Measurements from ENCODE around the gene KCNQ1.

KCNQ1 gene

DNA sequence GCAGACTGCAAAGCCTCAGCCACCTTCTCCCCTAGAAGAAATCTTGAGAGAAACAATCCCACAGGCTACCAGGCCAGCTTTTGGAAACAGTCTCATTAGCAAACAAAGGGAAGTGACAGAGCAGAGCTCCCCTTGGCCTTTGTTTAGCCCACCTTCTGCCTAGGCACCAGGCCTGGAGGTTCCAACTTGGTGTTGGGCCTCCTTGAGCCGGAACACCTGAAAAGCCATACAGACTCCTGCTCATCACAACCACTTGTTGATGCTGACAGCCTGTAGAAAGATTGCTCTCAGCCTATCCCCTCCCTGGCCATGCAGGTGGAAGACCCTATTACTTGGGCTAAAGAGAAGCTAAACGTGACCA, 228.4 kb downstream of the KCNQ1 start:
- DNase-seq = no peak

DNA sequence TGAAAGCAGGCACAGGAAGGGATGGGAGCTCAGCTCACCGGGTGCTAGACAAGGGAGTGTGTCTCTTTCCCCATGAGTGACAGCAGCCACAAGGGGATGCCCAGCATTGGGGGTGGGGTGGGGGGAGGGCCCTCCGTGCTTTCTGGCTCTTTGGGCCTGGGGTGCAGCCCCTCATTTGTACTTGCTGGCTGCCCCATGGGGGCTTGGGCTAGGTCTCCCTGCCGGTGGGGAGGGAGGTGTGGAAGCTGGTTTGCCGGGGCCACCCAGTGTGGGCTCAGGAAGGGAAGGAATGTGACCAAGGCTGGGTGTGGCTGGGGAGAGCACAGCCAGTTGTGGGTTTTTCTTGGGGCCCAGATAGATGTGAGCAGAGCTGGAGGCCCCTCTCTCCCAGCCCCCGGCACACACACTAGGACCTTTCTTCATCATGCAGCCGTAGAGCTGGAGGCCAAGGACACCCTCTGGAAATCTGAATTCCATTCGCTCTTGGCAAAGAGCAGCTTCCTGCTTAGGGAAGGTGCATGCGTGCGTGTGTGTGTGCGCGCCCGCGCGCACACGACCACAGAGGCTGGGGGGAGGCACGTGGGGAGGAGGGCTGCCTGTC, 229.2 kb downstream of the KCNQ1 start:
- no peak for DNase-seq

DNA sequence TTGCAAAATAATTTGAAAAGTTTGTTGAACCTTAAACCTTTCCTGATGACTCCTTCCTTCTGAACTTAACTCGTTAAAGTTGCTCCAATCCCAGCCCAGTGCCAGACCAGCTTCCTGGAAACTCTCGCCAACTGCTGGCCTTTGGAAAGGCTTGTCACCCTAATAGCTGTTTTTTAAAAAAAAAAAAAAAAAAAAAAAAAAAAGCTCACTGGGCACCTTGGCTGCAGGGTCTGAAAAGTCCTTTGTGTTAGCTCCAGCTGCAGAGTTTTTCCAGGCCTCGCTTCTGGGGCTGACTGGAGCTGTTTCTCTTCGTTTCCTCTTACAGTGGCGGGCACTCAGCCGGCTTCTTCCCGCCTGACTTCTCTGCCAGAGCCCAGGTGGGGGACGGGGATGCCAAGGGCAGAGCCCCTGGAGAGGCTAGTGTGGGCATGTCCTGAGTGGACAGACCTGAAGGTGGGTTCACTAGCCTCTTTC, 229.9 kb downstream of the KCNQ1 start:
- no peak for DNase-seq

DNA sequence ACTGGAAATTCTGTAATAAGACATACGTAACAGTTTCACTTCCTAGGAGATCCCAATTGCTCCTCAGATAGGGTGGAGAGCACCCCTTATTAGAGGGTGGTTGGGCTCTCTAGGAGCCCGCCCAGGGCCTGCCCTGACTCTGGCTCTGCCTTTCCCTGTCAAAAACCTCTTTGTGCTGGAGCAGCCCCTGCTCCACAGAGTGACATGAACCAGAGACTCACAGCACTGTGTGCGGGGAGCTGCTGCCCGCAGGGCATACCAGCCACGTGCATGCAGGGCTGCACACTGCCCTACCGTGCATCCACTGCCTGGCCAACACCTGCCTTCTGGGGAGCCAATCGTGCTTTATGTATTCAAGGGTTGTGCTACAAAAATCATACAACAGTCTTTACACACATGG, 230.7 kb downstream of the KCNQ1 start:
- no peak for DNase-seq

DNA sequence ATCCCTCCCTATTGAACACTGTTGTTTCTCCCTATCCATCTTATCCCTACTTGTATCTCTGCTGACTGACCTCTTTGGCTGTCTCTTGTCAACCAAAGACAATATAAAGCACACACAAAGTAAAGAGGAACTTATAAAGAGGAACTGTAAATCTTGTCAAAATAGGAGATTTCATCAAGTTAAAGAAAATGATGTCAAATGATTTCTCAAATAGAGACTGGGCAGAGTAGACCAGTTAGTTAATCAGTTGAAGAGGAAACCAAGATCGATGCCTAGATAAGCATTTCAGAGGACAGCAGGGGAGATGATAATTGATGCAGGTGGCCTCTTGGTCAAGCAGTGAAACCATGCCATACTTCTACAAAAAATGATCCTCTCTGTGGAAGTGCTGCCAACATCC, 232.3 kb downstream of the KCNQ1 start:
- DNase-seq = no peak

DNA sequence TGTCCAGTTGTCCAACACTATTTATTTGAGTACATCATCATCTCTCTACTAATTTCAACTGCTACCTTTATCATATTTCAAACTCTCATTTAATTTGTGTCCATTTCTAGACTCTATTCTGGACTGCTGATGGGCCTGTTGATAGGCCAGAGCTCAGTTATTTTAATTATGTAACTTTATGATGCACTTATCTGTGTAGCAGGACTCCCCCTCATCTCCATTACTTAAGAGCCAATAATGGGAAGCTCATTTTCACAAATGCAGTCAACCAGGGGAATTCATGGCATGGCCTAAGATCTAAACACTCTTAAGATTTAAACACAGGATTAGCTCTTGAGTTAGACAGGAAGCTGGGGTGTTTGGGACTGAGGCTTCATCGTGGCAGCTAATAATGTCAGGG, 233.6 kb downstream of the KCNQ1 start:
- DNase-seq = no peak

DNA sequence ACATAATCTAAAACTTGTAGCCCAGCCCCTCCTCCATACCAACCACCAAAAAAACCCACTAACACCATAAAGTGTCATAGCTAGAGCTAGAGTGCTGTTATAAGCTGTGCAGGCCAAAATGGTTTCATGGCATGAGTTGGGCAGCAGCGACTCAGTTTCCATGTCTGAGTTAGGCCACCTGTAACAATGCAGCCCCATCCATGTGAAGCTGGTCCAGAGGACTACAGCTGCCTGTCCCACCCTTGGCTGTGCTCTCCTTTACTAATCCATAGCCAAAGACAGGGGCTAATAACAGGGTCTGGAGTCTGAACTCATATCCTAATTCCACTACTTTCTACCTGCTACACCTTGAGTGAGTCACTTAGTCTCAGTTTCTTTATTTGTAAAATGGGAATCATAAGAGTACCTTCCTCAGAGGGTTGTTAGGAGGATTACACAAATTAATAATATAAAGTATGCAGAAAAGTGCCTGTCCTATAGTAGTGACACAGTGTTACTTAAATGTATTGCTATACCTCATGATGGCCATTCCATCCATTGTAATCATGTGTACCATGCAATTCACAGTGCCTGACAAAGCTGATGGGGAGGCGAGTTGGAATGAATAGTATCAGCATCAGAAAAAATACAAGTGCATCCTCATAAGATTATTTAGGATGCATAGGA, 234.3 kb downstream of the KCNQ1 start:
- DNase-seq = no peak

DNA sequence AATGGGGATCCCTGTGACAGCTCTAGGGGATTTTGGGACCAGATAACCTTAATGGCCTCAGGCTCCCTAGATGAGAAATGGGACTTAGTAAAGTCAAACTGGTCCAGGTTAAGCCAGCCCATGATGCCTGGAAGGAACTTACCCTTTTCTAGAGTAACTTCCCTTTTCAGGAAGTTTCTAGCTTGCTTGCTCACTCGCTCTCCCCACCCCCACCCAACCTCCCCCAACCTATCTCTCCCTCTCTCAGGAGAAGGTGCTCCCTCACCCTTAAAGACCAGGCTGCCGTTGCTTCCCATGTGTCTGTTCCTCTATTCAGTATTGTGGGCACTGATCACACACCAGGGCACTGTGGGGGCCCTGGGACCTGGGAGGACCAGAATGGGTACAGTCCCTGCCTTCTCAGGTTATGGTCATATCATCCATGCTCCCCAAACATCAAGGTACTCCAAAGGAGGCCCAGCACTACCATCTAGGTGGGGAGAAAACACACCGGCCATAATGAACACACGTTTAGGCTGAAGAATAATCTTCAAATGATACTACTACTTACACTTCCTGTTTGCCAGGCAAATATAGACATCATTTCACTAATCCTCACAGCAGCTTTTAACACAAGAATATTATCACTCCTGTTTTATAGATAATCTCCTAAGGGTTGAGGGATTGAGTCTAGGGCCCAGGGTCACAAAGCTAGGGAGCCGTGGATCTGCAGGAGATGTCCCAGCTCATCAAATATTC, 236.8 kb downstream of the KCNQ1 start:
- no peak for DNase-seq

DNA sequence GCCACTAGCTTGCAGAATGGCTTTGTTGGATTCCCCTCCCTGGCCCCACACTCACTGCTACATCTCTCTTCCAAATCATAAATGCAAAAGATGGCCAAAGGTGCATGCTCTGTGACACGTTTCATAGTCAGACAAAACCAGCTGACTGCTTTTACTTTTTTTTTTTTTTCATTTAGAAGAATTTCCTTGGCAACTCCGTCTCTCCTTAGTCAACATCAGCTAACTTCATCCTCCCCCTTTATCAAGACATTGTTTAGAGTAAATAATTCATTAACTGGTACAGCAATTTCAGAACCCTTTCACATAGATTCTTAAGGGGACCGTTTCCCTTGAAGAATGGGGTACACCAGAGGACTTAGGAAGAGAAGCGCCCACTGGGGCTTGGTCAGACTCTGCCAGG, 239.0 kb downstream of the KCNQ1 start:
- no peak for DNase-seq

DNA sequence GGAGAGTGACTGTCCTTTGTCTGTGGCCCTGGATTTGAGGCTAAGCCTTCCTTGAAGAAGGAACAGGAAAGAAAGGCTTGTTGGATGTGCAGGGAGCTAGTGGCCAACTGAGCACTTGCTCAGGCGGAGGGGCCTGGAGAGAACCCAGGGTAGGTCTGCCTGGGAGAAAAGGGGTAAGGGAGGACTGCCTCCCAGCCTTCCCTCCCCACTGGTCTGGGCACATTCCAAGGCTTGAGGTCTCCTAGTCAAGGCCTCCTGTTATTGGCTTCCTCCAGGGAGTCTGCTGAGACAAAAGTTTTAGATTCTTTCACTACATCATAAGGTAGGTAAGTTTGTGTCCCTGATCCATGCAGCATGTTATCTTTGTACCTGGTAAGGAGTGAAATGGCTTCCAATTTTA, 239.8 kb downstream of the KCNQ1 start:
- no peak for DNase-seq

DNA sequence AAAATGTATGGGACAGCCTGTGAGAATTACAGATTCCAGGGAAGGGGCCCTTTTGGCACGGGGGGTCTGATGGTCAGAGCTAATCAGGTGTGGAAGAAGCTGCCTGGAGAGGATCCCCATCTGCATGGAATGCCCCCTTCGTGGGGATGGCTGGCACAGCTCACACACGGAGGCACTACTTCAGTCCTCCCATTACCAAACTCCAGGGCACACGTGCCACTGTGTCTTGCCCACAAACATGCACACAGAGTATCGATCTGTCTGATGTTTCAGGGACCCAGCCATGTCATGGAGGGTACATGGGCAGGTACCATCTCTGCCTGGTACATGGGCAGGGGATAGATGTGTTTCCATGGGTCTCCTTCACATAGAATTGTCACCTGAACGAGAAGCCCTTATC, 240.2 kb downstream of the KCNQ1 start:
- no peak for DNase-seq

DNA sequence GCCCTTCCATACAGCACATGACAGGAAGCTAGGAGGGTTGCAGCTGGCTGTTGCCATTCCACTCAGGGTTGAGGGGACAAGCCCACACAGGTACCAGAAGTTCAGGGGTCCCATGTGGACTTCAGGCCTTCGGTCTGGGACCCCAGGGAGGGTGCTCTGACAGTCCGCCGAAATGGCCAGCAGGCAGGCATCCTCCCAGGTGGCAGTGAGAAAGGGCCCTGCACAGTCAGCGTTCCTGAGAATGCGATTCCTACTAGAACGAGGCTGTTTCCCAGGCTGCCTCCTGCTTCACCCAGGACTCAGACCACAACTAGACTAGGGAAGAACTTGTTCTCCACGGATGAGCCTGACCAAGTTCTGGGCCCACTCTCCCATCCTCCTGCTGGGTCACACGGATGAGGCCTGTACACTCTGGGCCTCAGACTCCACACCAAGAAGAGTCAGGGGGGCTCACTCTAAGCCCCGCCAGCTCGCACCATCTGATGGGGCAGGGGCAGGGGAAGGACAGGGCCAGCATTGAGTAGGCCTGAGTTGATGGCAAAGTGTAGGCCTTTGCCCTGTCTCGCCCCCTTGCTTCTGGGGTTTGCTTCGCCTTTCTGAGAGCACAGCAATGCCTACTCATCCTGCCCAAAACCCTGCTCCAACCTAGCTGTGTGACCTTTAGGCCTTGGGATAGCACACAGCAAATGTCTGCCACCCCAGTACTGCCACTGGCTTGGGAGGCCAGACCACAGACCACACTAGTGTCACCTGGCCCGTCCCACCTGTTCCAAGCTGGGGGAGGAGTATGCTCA, 241.0 kb downstream of the KCNQ1 start:
- DNase-seq = no peak

DNA sequence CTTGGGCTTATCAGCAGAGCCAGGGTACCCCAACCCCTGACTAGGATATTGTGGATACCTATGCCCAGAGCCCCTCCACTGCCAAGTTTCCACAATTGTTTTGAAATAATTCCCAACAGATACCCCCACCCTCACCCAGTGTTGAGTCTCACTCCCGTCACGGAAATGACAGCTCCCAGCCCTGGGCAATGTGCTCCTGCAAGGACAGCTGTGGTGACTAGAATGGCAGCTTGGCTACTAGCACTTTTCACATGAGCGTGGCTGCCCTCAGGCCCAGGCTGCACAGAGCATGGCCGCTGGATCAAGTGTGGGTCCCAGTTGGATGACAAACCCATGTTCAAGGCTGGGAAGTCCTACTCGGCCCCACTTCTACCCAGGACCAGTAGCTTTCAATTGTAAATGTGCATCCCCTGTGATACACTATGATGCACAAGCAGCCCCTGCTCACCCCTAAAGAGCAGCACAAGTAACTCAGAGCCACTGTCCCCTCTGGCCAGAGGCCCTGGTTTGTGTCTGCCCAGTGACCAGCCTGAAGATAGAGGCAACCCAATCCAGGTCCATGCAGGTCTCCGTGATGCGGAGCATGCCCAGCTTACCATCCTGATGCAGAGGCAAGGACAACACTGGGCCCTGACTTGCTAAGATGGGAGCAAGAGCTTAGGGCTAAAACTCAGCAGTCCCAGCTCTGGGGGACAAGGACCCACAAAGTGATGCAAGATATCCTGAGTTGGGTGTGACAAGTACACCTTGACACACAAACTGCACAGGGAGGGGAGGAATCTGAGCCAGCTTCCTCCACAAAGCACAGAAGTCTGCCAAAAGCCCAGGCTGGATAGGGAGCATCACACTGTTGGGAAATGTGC, 241.8 kb downstream of the KCNQ1 start:
- no peak for DNase-seq

DNA sequence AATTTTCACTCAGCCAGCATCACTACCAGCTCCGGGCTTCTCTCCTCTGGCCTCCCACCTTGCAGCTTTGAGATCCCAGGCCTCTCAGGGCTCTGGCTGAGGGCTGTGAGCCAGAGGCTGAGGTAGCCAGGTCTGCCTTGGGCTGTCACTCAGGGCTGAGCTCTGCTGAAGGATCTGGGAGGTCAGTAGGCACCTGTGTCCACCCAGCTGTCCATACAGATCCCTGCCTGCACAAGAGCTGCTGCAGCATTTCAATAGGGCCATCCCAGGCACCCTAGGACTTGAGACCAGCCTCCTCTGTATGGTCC, 242.4 kb downstream of the KCNQ1 start:
- no peak for DNase-seq

DNA sequence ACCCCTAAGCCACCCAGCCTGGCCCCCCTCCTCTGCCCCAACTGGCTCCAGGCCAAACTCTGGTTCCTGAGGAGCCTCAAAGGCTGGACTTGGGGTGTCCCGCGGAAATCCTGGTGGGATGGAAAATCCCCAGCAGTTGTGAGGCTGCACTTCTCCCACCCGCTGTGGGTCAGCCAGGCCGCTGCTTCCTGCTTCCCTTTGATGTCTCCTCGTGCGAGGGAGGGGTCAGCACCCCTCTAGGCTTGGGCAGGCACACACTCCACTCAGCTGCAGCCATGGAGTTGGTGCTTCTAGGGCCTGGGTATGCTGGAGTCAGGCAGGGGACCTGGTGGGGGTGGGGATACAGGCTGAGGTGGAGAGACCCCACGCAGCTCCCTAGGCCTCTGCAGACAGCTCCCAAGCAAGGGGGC, 243.0 kb downstream of the KCNQ1 start:
- DNase-seq = no peak

DNA sequence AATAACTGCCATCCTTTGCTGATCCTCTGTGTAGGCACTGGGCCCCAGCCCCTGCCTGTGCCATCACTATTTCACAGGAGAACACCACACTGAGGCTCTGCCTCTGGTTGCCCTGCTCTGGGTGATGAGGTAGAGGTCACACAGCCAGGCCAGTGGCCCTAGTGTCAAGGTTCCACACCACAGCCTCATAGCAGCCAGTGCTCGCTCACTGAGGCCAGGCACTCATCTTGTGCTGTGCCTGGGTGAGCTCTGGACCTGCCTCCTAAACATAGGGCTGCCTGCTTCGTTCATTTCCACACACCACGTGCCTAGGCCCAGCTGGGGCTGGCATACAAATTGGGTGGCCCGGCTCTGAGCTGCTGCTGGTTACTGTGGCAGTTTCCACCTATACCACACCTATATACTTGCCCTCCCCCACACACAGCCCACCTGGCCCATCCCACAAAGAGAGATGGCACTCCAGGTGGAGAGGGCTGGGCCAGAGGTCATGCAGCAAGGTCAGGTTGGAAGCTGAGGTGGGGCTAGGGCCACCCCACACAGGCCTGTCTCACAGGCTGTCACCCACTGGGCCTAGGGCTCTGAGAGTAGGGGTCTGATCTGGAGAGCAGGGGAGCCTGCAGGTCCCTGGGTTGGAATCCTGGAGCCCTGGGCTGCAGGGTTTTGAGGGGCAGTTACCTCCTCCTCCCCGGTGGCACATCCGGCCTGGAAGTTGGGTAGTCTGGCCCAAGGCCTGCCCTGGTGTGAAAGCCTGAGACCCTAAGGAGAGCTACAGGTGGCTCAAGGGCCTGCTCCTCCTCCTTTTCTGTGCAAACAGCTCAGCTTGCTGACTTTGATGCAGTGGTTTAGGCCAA, 243.8 kb downstream of the KCNQ1 start:
- DNase-seq = no peak

DNA sequence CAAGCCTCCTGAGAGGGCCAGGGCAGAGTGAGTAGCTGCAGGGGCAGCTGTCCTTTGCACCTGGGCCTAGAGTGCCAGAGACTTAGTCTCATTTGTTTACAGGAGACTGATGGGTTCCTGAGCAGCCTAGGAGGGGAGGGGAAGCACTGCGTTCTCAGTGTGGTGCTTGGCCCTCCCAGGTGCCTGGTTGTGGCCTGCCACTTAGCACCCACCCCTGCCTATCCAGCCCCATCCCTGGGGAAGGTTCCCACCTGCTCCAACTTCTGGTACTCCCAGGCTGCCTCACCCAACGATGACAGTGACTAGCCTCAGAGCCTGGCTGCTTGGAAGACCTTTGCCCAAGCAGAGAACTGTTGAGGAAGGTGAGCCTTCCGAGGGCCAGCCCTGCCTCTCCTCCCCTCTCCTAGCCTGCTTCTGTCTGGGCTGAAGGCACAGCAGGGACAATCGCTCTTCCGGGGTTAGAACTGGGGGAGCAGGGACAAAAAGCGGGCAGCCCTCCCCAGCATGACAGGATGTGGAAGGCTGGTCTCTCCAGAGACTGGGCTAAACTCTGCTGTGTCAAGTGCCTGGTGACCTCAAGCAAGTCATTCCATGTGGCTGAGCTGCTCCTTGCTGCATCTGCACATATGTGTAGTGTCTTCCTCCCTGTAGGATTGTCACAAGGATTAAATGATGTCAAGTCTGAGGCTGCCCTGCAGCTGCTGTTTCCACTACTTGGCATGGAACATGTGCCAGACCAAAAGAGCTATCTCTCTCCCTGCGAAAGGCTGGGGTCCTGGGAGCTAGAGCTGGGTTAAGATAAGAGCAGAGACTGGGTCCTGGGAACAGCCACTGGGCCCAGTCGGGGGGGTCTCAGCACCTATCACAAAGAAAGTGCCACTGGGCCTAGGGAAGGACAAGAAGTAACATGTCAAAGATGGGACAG, 245.1 kb downstream of the KCNQ1 start:
- no peak for DNase-seq

DNA sequence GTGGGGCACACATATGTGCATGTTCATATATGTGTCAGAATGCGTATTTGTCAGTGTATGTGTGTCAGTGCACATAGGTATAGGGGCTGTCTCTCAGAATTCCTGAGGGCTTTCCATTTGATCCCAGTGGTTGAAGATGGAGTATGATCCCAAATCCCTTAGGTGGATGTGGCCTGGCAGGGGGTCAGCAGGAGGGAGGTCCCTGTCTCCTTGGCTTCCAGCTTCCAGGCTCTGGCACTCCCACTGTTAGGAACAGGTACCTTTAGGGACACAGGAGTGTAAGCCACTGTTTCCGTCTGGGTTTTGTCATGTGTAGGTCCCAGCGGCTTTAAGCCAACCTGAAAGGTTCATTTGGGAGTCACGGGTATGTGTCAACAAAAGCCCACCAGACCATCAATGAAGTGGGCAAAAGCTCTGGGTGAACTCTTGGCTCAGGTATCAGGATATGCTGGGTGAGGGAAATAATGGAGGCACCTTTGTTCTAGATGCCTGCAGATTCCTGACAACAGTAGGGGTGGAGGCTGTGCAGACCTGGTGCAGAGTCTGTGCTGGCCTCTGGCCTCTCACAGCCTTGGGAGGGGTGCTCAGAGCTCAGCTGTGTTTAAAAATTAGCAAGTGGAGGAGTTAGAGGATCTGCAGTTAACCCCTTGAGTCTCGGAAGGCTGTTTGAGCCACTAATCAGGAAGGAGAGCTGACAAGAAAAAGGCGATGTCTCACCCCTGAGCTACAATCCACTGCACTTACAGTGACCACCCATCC, 246.0 kb downstream of the KCNQ1 start:
- DNase-seq = no peak

DNA sequence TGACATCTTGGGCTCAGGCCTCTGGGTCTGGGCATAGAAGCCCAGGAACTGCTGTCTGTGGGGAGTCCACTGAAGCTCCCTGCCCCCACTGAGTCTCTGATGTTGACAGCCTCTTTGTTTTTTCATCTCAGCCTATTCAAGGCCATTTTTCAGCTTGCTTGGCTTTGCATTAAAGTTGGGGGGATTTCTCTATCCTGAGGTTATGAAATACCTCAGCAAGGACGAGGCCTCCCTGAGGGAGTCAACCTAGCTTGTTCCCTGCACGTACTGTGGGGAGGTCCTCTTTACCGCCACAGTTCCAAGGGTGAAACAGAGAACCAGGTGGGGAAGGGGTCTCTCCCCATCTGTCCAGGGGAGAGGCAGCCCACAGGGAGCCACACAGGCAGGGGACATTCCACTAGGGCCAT, 246.6 kb downstream of the KCNQ1 start:
- no peak for DNase-seq

Data from GOT3 (cell line).